HG03354 (cell line): ENCODE data around the gene ZMPSTE24.
"Not testable (repeated sequence)": the region's sequence is repeated elsewhere in the genome, so short reads cannot be mapped to it uniquely, and the experiment has no call there.

Experiments
- ATAC-seq: cut with Tn5 transposase; IDR thresholded peaks from one replicate; pipeline ENCODE4 v1.9.1; 2021; ENCODE audit warnings: mild to moderate bottlenecking; ENCODE audit not compliant: unreplicated experiment, poor library complexity, severe bottlenecking

The ZMPSTE24 gene

DNA sequence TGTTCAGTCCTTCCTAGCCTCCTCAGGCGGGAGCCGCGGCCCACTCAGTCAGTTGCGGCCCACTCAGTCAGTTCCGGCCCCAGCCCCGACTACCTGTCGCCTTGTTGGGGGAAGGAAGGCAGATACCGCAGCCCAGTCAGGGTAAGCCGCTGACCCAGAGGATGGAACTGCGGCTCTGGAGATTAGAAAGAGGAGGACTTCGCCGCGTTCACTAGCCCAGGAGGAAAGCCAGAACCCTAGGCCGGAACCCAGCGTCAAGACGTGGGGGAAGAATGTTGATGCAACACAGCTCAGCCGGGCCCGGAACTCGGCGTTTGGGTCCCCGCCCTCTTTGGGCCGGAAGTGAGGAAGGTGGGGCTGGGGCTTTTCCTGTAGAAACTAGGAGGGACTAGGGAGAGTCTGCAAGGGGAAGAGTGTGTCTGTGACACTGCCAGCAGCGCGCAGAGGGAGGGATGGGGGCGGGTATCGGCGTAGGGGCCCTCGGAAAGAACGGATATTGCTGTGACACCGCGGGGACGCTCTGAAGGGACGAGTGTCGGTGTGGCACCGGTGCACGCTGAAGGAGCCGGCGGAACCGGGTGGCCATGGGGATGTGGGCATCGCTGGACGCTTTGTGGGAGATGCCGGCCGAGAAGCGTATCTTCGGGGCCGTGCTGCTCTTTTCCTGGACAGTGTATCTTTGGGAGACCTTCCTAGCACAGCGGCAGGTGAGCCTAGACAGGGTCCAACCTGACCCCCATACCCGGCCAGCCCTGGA lies at the start of gene ZMPSTE24:
Gene ZMPSTE24 (plus strand): TSS at position 549 of the 757 bp plus-strand sequence. CDS start 36 bp downstream, at position 585.
- peak; percentile 94 for ATAC-seq

DNA sequence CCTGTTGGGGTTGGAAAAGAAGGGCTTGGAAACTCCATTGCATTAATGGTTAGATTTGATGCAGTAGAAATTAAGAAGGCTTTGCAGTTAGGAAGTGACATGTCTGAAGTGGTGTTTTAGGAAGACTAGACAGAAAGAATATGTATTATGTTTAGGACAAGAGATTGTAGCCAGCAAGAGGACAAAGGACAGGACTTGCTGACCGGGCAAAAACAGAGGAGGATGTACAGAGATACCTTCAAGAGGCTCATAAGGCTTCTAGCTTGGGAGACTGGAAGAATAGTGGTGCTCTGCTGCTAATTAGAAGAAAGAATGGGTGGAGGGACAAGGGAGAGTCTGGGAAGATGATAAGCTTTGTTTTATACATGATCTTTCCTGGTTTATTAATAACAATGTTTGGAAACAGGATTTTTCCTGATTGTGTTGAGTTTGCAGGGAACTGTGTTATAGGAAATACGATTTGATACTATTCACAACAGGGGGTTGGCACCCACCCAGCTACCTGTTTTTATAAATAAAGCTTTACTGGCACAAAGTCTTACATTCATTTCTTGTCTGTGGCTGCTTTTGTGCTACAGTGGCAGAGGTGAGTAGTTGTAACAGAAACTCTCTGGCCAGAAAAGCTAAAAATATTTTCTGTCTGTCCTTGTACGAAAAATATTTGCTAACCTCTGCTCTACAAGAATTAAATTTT lies 47.4 kb upstream of the ZMPSTE24 start:
- ATAC-seq: no peak

DNA sequence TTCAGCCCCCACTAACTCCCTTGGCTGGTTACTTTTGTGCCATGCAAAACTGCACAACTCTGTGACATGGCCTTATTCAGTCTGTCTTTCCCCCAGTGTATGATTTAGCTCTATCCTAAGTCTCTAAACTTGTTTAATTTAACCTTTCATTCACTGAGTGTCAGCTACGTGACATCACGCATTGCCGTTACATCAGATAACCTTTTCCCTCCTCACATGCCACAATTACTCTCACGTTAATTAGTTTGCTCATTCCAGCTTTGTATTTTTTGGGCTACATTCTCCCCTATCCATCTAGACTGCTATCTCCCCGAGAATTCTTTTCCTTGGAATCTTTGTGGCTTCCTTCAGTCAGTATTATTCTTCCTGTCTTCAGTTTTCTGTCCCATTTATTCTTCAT lies 39.7 kb upstream of the ZMPSTE24 start:
- ATAC-seq: no peak

DNA sequence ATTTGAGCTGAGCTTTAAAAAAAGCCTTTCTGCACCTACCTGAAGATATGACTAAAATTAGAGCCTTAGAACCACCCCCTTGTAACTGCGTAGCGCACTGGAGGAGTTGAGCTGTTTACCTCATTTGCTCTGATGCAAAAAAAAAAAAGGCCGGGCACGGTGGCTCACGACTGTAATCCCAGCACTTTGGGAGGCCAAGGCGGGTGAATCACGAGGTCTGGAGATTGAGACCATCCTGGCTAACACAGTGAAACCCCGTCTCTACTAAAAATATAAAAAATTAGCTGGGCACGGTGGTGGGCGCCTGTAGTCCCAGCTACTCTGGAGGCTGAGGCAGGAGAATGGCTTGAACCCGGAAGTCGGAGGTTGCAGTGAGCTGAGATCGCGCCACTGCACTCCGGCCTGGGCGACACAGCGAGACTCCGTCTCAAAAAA lies 36.5 kb upstream of the ZMPSTE24 start:
- ATAC-seq: not testable (repeated sequence)

DNA sequence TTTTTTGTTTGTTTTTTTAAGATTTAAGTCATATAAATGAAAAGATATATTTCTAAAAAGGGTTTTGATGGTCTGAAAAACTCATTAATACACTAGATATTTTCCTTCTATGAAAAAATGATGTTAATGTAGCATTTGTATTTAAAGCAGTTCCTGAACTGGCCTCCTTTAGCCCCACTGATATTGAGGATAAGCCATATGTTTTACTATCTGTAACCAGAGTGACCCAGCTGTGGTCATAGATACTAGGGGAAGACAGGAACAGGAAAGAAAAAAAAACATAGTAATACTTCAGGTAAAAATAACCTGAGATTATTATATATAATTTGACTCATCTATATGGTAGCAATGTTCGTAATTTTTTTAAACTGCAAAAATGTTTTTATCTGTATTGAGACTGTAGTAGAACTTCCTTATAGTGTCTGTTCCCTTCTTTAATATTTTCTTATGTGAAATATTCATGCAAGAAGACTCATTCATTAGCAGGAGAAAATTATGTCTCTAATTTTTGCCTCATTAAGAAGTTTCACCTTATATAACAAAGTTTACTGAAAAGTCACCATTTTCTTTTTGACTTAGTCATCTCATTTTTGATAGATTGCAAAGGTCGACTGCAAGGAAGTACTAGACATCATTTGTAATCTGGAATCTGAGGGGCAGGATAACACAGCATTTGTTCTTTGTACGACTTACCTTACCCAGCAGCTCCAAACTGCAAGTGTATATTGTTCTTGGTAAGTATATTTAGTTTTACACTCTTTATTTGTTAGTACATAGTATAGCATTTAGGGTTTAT lies 35.9 kb upstream of the ZMPSTE24 start:
- no peak for ATAC-seq

DNA sequence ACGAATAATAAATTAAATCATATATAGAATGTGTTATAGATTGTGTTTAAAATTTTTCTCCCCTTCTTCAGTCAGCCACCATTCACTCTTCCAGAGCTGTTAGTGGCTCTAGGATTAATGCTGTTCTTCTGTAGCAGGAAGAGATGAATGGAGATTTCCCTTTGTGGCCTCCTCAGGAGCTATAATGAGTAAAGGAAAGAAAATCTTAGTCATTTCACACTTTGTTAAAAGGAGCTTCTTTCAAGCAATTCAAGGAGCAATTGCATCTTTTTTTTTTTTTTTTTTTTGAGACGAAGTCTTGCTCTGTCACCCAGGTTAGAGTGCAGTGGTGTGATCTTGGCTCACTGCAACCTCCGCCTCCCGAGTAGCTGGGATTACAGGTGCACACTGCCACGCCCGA lies 34.0 kb upstream of the ZMPSTE24 start:
- no peak for ATAC-seq

DNA sequence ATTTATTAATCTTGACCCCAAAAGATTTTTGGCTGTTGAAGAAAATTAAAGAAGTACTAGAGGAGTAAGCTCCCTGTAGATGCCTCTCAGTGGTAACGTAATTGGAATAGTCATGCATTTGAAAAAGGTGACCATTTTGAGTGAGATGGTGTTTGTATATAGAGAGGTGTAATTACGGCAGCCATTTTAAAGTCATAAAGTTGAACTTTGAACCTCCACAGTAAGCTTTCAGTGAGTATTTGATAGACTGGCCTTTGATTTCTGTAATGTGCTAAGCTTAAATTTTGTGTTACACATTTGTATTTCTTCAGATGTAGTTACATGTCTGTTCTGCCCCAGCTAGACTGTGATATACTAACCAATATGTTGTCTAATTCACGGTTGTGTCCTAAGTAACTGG lies 31.8 kb upstream of the ZMPSTE24 start:
- no peak for ATAC-seq

DNA sequence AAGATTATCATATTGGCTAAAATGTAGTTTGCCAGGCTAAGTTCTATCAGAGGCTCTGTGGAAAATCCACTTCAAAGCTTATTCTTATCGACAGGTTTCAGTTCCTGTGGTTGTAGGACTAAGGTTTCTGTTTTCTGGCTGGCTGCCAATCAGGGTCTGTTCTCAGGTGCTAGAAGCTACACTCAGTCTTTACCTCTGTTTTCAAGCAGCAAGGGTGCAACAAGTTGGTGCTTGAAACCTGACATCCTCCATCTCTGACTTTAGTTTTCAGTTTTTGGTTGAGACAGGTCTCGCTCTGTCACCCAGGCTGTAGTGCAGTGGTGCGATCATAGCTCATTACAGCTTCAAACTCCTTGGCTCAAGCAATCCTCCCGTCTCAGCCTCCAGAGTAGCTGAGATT lies 25.6 kb upstream of the ZMPSTE24 start:
- ATAC-seq: peak; percentile 94

DNA sequence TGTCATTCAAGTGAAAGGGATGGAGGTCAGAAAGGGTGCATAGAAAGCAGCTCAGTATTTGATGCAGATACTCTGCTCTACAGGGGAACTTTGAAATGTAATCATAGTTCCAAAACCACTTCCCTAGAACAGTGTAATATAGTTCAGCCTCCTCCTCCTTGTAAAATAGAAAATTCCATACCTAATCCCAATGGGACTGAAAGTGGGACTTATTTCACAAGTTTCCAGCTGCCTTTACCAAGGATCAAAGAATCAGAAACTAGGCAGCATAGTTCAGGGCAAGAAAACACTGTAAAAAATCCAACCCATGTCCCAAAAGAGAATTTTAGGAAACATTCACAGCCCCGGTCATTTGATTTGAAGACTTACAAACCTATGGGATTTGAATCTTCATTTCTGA lies 18.4 kb upstream of the ZMPSTE24 start:
- no peak for ATAC-seq

DNA sequence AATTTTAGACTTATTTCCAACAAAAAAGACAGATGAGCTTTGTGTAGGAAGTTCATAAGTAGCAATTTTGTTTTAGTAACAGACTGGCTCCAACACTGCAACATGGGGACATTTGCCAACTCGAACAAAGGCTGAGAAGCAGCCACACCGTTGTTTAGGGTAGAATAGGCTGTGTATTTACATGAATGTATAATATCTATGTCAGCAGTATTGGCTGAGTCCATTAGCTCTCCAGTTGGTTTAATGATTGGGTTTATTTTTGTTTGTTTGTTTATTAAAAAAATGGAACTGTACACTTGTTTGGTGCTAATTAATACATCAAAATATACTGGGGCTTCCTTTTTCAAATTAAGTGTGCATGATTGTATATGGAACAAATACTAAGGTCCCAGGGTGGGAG lies 17.6 kb upstream of the ZMPSTE24 start:
- no peak for ATAC-seq

DNA sequence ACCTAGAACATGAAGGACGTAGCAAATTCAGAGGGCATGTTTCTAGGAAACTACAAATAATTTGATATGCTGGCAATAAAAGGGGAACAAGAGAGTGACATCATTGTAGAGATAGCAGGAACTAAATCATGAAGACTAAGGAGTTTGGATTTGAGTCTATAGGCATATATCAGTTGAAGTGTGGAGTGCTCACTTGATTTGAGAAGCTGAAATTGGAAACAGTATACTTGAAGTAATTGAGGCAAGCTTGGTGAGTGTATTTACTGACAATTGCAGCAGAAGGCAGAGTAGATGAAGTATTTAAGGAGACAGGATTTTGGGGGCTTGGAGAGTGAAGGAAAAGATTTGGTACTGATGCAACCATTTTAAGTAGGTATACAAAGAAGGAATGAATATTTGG lies 16.7 kb upstream of the ZMPSTE24 start:
- peak; percentile 27 for ATAC-seq

DNA sequence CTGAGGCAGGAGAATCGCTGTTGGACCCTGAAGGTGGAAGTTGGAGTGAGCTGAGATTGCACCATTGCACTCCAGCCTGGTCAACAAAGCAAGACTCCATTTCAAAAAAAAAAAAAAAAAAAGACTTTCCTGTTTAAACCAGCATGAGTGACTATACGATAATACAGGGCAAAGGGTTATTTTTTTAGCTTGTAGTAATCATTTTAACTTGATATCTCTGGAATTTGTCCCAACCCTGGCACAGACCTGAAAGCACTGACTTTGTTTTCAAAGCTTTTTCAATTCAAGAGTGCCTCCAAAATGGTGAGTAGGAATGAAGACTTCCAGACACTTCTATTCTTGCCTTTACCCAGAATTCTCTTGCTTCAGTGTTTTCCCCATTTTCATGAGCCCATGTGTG lies 14.7 kb upstream of the ZMPSTE24 start:
- ATAC-seq: no peak

DNA sequence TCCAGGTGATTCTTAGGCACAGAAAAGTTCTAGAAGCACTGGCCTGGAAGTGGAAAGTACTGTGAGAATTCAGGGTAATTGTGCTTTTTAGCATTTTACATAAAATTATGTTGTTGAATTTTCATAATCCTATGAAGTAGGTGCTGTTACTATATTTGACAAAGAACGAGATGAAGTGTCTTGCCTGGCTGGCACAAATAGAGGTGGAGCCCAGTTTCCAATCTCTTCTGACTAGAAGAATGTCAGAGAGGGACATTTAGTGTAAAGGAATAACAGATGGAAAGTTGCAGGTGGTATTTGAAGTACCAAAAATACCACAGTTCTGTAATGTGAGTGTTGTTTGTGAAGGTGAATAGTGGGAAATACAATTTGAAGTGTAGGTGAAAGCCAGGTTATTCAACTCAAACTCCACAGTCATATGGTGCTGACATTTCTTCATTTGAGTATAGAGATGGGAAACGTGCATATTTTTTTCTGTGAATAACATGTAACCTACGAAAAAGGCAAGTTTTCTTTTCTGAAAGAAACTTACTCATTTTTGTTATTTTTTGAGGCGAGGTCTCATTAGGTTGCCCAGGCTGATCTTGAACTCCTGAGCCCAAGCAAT lies 13.8 kb upstream of the ZMPSTE24 start:
- no peak for ATAC-seq

DNA sequence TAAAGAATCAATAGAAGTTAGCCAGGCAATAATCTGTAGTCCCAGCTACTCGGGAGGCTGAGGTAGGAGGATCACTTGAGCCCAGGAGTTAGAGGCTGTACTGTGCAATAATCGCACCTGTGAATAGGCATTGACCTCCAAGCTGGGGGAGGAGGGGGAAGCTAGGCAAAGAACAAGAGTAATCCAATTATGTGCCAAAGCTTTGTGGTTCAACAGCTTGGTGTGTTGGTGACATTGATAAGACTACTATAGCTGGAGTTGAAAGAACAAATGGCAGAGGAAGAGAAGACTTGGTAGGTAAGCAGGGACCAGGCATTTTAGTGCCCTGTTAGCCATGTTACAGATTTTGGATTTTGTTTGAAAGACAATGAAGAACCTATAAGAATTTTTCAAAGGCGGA lies 12.3 kb upstream of the ZMPSTE24 start:
- no peak for ATAC-seq

DNA sequence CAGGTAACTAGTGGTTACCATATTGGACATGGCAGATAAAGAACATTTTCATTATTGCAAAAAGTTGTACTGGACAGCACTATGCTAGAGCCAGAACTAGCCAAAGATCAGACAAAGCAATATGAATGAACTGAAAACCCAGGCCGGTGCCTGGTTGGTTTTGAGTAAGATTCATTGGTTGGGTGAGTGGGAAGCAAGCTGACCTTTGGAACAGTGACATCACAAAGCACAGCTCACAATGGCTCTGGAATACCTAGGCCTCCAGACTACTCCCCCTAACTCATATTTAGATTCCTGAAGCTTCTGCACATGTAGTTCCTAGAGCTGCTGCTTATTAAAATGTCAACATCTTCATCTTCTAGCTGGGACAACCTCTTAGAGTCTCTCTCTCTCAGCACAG lies 10.4 kb upstream of the ZMPSTE24 start, which contains the start of gene TMCO2:
Gene TMCO2 (plus strand): TSS at position 283 of the 400 bp plus-strand sequence. CDS start 57 bp downstream, at position 340.
- no peak for ATAC-seq

DNA sequence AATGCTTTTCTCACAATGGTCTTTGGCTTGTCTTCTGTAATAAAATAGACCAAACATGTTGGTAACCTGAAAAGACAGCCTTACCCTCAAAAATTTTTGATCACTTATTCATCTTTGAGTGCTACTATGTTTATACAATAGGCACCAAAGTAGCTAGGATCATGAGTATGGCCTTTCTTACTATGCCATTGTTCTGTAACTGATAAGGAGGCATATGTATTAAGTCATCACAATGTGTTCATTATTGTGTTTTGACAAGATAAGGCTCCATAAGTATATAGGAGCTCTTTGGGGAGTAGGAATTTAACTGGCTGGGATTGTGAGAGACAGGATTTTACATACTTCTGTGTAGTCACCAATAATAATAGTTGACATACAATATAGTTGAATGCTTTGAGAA lies 9.6 kb upstream of the ZMPSTE24 start:
- ATAC-seq: no peak

DNA sequence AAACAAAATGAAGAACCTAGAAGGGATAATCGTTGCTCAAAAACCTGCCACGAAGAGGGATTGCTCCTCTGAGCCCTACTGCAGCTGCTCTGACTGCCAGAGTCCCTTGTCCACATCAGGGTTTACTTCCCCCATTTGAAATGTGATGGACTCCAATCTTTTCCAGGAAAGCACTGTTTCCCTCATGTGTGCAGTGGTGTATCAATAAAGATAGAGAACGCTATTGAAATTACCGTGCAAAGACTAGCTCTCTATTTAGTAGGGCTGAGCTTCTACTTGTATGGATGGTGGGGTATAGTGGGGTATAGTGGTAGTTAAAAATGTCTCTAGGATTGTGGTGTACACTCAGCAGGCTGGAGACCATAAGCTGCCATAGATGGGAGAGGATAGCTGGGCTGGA lies 6.6 kb upstream of the ZMPSTE24 start:
- ATAC-seq: no peak

DNA sequence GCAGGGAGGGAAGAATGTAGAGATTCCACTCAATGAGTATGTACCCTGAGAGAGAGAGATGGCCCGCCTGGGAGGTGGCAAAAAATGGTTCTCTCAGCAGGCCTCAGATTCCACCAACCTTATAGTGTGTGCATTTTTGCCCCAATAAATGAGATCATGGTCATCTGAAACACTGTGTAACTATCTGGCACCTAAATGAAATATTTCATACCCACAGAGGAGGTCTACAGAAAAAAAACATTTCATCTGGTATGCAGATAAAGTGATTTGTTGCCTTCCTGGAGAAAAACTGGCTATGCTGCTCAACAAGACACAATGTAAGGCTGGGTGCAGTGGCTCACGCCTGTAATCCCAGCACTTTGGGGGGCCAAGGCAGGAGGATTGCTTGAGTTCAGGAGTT lies 5.4 kb upstream of the ZMPSTE24 start:
- ATAC-seq: no peak

DNA sequence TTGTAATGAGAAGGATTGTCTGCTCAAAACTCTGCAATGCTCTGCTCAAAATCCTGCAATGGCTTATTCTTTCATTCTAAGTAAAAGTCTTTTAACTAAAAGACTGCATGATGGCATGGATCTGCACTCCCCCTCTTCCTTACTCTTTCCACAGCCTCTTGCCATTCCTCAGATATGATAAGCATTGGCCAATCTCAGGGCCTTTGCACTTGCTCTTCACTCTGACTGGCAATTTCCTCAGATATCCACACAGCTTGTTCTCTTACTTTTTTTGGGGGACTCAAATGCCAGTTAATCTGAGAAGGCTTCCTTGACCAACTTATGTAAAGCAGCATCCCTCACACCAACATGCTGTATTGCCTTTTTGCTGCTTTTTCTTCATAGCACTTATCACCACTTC lies 2.8 kb upstream of the ZMPSTE24 start:
- no peak for ATAC-seq
